SK-N-SH (cell line): ENCODE measurements around the gene WIPF3. TPM values are rescaled to one million over a fixed set of nuclear protein-coding genes. Genes with fewer than 3 reads are reported as not detected.

ENCODE experiments used
- CTCF ChIA-PET: fragments of 300-600, 350-600 bp; formaldehyde crosslinking; extraction: SDS; loops from one replicate; lab custom pipeline; 2021; lab: Yijun Ruan, JAX
- POLR2A ChIA-PET: fragments of 350-600 bp; sonication (Branson Sonifier 250); formaldehyde crosslinking; extraction: SDS; loops from one replicate; lab custom pipeline; 2020; ENCODE audit warnings: antibody characterized with exemption, inconsistent platforms; lab: Yijun Ruan, JAX
- DNase-seq: peaks from one replicate; pipeline ENCODE4 v3.0.0; 2012
- H2AFZ ChIP-seq: fragments of 200-600 bp; sonication (generic); 2 replicates; pipeline ENCODE4 v1.8.1; 2016; ENCODE audit warnings: antibody characterized with exemption, mild to moderate bottlenecking, low read depth
- H3F3A ChIP-seq: fragments of 200-600 bp; sonication (generic); replicated peaks from 2 replicates; pipeline ENCODE3; 2016; ENCODE audit warnings: antibody characterized with exemption, mild to moderate bottlenecking; ENCODE audit not compliant: insufficient read depth
- H3K27ac ChIP-seq, 2 experiments: fragments of 200-500 bp in 1 of 2; fragments of 200-600 bp in 1 of 2; sonication (Bioruptor generic) in 1 of 2; sonication (generic), shearing (Covaris generic) in 1 of 2; 2 replicates each; pipeline versions ENCODE4 v1.5.1 to v1.6.1; 2014 to 2016; ENCODE audit warnings: low read depth in 2 of 2, inconsistent platforms in 1 of 2, low read length in 1 of 2, mild to moderate bottlenecking in 1 of 2, mixed read lengths in 1 of 2
- H3K27me3 ChIP-seq: fragments of 200-600 bp; sonication (generic), shearing (Covaris generic); 2 replicates; pipeline ENCODE4 v1.6.1; 2016; ENCODE audit warnings: mixed run types; ENCODE audit not compliant: insufficient read depth
- H3K36me3 ChIP-seq, 2 experiments: fragments of 200-500 bp in 1 of 2; fragments of 200-600 bp in 1 of 2; sonication (Bioruptor generic) in 1 of 2; sonication (generic) in 1 of 2; replicated peaks in 1 of 2; 2 replicates each; pipeline versions ENCODE3 to v1.5.1; 2014 to 2016; ENCODE audit warnings: low read length in 1 of 2, mild to moderate bottlenecking in 1 of 2; ENCODE audit not compliant: insufficient read depth in 2 of 2, control insufficient read depth in 1 of 2
- H3K4me1 ChIP-seq, 2 experiments: fragments of 200-500 bp in 1 of 2; fragments of 200-600 bp in 1 of 2; sonication (Bioruptor generic) in 1 of 2; sonication (generic), shearing (Covaris generic) in 1 of 2; 2 replicates each; pipeline versions ENCODE4 v1.5.1 to v1.6.1; 2014 to 2016; ENCODE audit warnings: low read depth in 1 of 2, low read length in 1 of 2, mixed run types in 1 of 2; ENCODE audit not compliant: insufficient read depth in 2 of 2, control insufficient read depth in 1 of 2
- H3K4me2 ChIP-seq: fragments of 200-600 bp; sonication (generic), shearing (Covaris generic); 2 replicates; pipeline ENCODE4 v1.6.1; 2017; ENCODE audit warnings: mixed run types
- H3K4me3 ChIP-seq, 2 experiments: fragments of 200-500 bp in 1 of 2; fragments of 200-600 bp in 1 of 2; sonication (Bioruptor generic) in 1 of 2; sonication (generic), shearing (Covaris generic) in 1 of 2; 2 replicates each; pipeline versions ENCODE4 v1.5.1 to v1.8.1; 2014 to 2016; ENCODE audit warnings: low read depth in 2 of 2, inconsistent platforms in 1 of 2, low read length in 1 of 2, mild to moderate bottlenecking in 1 of 2, mixed read lengths in 1 of 2, moderate library complexity in 1 of 2
- H3K79me2 ChIP-seq: fragments of 200-600 bp; sonication (generic); 2 replicates; pipeline ENCODE4 v1.8.1; 2017; ENCODE audit warnings: mild to moderate bottlenecking; ENCODE audit not compliant: insufficient read depth
- H3K9ac ChIP-seq: fragments of 200-600 bp; sonication (generic); 2 replicates; pipeline ENCODE4 v1.6.1; 2017; ENCODE audit warnings: mixed run types
- H3K9me2 ChIP-seq: fragments of 200-600 bp; sonication (generic); 2 replicates; pipeline ENCODE4 v1.6.1; 2017; ENCODE audit warnings: mixed run types
- H3K9me3 ChIP-seq: fragments of 200-600 bp; sonication (generic); 2 replicates; pipeline ENCODE4 v1.6.1; 2017; ENCODE audit warnings: mixed run types, mild to moderate bottlenecking, moderate library complexity
- H4K20me1 ChIP-seq: fragments of 200-600 bp; sonication (generic); 2 replicates; pipeline ENCODE4 v1.6.1; 2017; ENCODE audit warnings: mild to moderate bottlenecking, mixed run types; ENCODE audit not compliant: insufficient read depth
- CHD2 ChIP-seq: fragments of 150-350 bp; IDR thresholded peaks from 2 replicates; pipeline ENCODE4 v1.6.1; 2018; ENCODE audit warnings: low read length; ENCODE audit not compliant: partially characterized antibody
- ELF1 ChIP-seq: IDR thresholded peaks from 2 replicates; pipeline ENCODE4 v1.4.0; 2012
- EZH2phosphoT487 ChIP-seq: fragments of 200-600 bp; sonication (generic); IDR thresholded peaks from 2 replicates; pipeline ENCODE4 v1.6.1; 2017; ENCODE audit warnings: low read depth, mixed run types, mild to moderate bottlenecking, antibody characterized with exemption, moderate library complexity, borderline replicate concordance
- FOXM1 ChIP-seq: IDR thresholded peaks from 2 replicates; pipeline ENCODE4 v1.4.0; 2012; ENCODE audit warnings: low read depth, mild to moderate bottlenecking
- GABPA ChIP-seq: IDR thresholded peaks from 2 replicates; pipeline ENCODE4 v1.4.0; 2012; ENCODE audit warnings: low read depth, mild to moderate bottlenecking
- MEF2A ChIP-seq: IDR thresholded peaks from 2 replicates; pipeline ENCODE4 v1.4.0; 2012; ENCODE audit warnings: low read depth, borderline replicate concordance
- MXI1 ChIP-seq: IDR thresholded peaks from 2 replicates; pipeline ENCODE4 v1.6.1; 2012; ENCODE audit warnings: mild to moderate bottlenecking, low read depth, low read length, improper control_type of control experiment
- NFIC ChIP-seq: IDR thresholded peaks from 2 replicates; pipeline ENCODE4 v1.4.0; 2012; ENCODE audit warnings: borderline replicate concordance
- RCOR1 ChIP-seq: fragments of 150-350 bp; IDR thresholded peaks from 2 replicates; pipeline ENCODE4 v1.6.1; 2017; ENCODE audit warnings: antibody characterized with exemption, low read length
- RFX5 ChIP-seq: IDR thresholded peaks from 2 replicates; pipeline ENCODE4 v1.6.1; 2012; ENCODE audit warnings: mild to moderate bottlenecking, improper control_type of control experiment, low read length
- TAF1 ChIP-seq: IDR thresholded peaks from 2 replicates; pipeline ENCODE4 v1.6.1; 2012; ENCODE audit warnings: low read depth, mild to moderate bottlenecking, low read length, moderate library complexity, borderline replicate concordance
- TCF12 ChIP-seq: IDR thresholded peaks from 2 replicates; pipeline ENCODE4 v1.4.0; 2012
- TEAD4 ChIP-seq: IDR thresholded peaks from 2 replicates; pipeline ENCODE4 v1.4.0; 2012; ENCODE audit warnings: mild to moderate bottlenecking, borderline replicate concordance; ENCODE audit not compliant: insufficient read depth
- WGBS: methylation state at CpG from one replicate; pipeline ENCODE4 v1.1.6; 2017; ENCODE audit warnings: low lambda C conversion rate; 5-methylcytosine and 5-hydroxymethylcytosine counted together
- polyA plus RNA-seq, 3 experiments: library from polyadenylated mRNA; depleted of rRNA; stranded (reverse); fragments of >200 nt; gene quantifications; 2 replicates each; pipeline ENCODE4 v1.2.3, GENCODE V29; 2012
- TF ChIP-seq, protein P1 (sequence below): fragments of 150-350 bp; IDR thresholded peaks from 2 replicates; pipeline ENCODE4 v1.6.1; 2017; ENCODE audit warnings: antibody characterized with exemption, low read length, low read depth, borderline replicate concordance
- TF ChIP-seq, protein P2 (sequence below): fragments of 150-350 bp; IDR thresholded peaks from 2 replicates; pipeline ENCODE4 v1.6.1; 2016; ENCODE audit warnings: mild to moderate bottlenecking, low read depth, low read length
- TF ChIP-seq, protein P3 (sequence below): IDR thresholded peaks from 2 replicates; pipeline ENCODE4; 2012
- TF ChIP-seq, protein P4 (sequence below): IDR thresholded peaks from 2 replicates; pipeline ENCODE4 v1.4.0; 2012; ENCODE audit warnings: low read depth, borderline replicate concordance
- TF ChIP-seq, protein P5 (sequence below): fragments of 200-600 bp; sonication (generic); IDR thresholded peaks from 2 replicates; pipeline ENCODE4 v1.6.1; 2017; ENCODE audit warnings: antibody characterized with exemption, mild to moderate bottlenecking, moderate library complexity
- TF ChIP-seq, protein P6 (sequence below): IDR thresholded peaks from 2 replicates; pipeline ENCODE4 v1.4.0; 2012; ENCODE audit warnings: low read depth, borderline replicate concordance

Gene WIPF3
- polyA plus RNA-seq, 1 of the 3 experiments (the other 2 are of a cell fraction), result 0.02 TPM

DNA sequence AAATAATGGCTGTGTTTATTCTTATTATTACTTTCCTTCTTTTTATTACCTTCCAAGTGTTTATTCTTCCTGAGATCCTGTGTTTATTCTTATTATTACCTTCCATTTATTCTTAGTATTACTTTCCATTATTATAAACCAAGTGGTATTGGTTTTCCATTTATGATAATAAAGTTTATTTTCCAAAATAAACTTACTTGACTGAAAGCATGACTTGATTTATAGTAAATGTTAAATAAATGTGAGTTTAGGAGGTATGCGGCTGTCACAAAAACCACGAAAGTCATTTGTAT, 20.2 kb downstream of the WIPF3 start:
- no peak for TF ChIP-seq TAF1
- no peak for TF ChIP-seq NFIC
- no peak for TF ChIP-seq TCF12
- no peak for TF ChIP-seq CHD2
- TF ChIP-seq, protein P1, sequence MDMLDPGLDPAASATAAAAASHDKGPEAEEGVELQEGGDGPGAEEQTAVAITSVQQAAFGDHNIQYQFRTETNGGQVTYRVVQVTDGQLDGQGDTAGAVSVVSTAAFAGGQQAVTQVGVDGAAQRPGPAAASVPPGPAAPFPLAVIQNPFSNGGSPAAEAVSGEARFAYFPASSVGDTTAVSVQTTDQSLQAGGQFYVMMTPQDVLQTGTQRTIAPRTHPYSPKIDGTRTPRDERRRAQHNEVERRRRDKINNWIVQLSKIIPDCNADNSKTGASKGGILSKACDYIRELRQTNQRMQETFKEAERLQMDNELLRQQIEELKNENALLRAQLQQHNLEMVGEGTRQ, result no peak
- TF ChIP-seq, protein P2, sequence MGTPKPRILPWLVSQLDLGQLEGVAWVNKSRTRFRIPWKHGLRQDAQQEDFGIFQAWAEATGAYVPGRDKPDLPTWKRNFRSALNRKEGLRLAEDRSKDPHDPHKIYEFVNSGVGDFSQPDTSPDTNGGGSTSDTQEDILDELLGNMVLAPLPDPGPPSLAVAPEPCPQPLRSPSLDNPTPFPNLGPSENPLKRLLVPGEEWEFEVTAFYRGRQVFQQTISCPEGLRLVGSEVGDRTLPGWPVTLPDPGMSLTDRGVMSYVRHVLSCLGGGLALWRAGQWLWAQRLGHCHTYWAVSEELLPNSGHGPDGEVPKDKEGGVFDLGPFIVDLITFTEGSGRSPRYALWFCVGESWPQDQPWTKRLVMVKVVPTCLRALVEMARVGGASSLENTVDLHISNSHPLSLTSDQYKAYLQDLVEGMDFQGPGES, result no peak
- TF ChIP-seq, protein P3, sequence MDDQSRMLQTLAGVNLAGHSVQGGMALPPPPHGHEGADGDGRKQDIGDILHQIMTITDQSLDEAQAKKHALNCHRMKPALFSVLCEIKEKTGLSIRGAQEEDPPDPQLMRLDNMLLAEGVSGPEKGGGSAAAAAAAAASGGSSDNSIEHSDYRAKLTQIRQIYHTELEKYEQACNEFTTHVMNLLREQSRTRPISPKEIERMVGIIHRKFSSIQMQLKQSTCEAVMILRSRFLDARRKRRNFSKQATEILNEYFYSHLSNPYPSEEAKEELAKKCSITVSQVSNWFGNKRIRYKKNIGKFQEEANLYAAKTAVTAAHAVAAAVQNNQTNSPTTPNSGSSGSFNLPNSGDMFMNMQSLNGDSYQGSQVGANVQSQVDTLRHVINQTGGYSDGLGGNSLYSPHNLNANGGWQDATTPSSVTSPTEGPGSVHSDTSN, result no peak
- no peak for TF ChIP-seq ELF1
- no peak for TF ChIP-seq EZH2phosphoT487
- TF ChIP-seq TEAD4, result no peak
- TF ChIP-seq, protein P4, sequence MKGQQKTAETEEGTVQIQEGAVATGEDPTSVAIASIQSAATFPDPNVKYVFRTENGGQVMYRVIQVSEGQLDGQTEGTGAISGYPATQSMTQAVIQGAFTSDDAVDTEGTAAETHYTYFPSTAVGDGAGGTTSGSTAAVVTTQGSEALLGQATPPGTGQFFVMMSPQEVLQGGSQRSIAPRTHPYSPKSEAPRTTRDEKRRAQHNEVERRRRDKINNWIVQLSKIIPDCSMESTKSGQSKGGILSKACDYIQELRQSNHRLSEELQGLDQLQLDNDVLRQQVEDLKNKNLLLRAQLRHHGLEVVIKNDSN, result no peak
- TF ChIP-seq GABPA, result no peak
- no peak for TF ChIP-seq MXI1
- no peak for TF ChIP-seq RFX5
- TF ChIP-seq RCOR1, result no peak
- no peak for TF ChIP-seq MEF2A
- TF ChIP-seq, protein P5, sequence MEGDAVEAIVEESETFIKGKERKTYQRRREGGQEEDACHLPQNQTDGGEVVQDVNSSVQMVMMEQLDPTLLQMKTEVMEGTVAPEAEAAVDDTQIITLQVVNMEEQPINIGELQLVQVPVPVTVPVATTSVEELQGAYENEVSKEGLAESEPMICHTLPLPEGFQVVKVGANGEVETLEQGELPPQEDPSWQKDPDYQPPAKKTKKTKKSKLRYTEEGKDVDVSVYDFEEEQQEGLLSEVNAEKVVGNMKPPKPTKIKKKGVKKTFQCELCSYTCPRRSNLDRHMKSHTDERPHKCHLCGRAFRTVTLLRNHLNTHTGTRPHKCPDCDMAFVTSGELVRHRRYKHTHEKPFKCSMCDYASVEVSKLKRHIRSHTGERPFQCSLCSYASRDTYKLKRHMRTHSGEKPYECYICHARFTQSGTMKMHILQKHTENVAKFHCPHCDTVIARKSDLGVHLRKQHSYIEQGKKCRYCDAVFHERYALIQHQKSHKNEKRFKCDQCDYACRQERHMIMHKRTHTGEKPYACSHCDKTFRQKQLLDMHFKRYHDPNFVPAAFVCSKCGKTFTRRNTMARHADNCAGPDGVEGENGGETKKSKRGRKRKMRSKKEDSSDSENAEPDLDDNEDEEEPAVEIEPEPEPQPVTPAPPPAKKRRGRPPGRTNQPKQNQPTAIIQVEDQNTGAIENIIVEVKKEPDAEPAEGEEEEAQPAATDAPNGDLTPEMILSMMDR, result no peak
- no peak for TF ChIP-seq FOXM1
- TF ChIP-seq, protein P6, sequence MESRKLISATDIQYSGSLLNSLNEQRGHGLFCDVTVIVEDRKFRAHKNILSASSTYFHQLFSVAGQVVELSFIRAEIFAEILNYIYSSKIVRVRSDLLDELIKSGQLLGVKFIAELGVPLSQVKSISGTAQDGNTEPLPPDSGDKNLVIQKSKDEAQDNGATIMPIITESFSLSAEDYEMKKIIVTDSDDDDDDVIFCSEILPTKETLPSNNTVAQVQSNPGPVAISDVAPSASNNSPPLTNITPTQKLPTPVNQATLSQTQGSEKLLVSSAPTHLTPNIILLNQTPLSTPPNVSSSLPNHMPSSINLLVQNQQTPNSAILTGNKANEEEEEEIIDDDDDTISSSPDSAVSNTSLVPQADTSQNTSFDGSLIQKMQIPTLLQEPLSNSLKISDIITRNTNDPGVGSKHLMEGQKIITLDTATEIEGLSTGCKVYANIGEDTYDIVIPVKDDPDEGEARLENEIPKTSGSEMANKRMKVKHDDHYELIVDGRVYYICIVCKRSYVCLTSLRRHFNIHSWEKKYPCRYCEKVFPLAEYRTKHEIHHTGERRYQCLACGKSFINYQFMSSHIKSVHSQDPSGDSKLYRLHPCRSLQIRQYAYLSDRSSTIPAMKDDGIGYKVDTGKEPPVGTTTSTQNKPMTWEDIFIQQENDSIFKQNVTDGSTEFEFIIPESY, result no peak
- Histone ChIP-seq H4K20me1 (no peaks in the 10 kb centered on the region), H3F3A (no peaks in the 10 kb centered on the region), H3K4me2 (no peak overlapping the region), H3K9me2 (no peaks in the 10 kb centered on the region), H3K9me3 (no peaks in the 10 kb centered on the region), H3K27ac (no peak overlapping the region), H3K4me1 (peaks cover 0 to 4% of the 10 kb centered on the region in 2 experiments; a peak in 1 of 4 replicates), H3K4me3 (no peak overlapping the region), H3K79me2 (no peaks in the 10 kb centered on the region), H3K27me3 (peaks cover 13% of the 10 kb centered on the region; the same call in 1 of the 2 replicates), H3K9ac (no peak overlapping the region), H2AFZ (no peak overlapping the region), H3K36me3 (no peaks in the 10 kb centered on the region)
- DNase-seq, result no peak
- ChIA-PET CTCF (interaction anchor here (2.5 kb wide), 1 partner anchor 11 kb away, joined by 5 read pairs; no protein-coding TSS in a partner anchor), POLR2A (no interaction called here)
- 88% methylated on average over 2 of the region's 2 CpGs for WGBS
